NK-92 (cell line): ENCODE results near the gene KRTAP10-8.
"Not testable (repeated sequence)": the region's sequence is repeated elsewhere in the genome, so short reads cannot be mapped to it uniquely, and the experiment has no call there.

Experiments
- DNase-seq: peaks from one replicate; lab custom pipeline; 2025; ENCODE audit not compliant: unreplicated experiment; lab: John Stamatoyannopoulos, UW

Gene KRTAP10-8

DNA sequence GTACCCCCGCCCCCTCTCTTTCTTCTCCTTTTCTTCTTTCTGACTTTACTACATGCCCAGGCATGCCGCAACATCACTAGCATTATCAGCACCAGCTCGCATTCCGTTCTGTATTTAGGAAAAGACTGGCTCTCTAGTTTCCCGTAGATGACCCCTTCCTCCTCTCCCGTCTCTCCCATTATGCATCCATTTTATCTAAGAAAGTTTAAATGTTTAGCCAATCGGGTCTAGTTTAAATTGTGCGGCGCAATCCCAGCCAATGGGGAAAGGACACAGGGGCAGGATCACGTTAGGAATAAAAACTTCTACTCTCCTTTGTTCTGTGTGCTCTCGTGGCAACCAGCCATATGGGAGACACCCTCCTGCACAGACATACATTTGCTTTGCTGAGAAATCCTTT, 13.8 kb upstream of the KRTAP10-8 start:
- no peak for DNase-seq

DNA sequence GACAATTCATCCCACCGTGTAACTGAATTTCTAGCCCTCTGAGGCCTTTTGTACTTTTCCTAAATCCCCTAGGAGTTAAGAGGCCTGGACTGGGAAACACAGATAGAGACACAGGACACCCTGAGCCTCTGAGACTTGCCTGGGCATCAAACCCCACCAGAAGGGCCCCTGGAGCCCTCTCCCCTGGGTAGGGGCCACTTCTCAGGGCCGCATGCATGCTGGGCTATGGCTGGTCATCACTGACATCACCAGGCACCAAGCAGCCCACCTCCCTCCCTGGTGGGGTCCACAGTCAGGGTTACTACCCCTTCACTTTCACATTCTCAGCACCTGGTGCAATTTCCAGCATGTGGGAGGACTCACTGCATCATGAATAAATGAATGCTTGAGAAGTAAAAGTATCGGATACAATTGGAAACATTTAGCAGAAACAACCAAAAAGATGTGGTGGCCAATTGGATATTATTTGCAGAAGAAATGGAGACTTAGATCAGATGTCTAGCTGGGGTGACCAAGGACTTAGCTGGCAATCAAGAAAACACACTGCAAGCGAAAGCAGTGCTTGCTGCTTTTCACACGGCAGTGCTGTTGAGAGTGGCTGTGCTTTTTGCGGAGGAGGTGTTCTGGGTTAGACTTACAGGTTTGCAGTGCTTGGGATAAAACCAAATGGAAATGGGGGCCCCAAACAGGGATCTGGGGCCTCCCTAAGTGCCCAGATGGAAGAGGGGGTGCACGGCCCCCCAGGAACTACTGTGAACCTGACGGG, 12.4 kb upstream of the KRTAP10-8 start:
- no peak for DNase-seq

DNA sequence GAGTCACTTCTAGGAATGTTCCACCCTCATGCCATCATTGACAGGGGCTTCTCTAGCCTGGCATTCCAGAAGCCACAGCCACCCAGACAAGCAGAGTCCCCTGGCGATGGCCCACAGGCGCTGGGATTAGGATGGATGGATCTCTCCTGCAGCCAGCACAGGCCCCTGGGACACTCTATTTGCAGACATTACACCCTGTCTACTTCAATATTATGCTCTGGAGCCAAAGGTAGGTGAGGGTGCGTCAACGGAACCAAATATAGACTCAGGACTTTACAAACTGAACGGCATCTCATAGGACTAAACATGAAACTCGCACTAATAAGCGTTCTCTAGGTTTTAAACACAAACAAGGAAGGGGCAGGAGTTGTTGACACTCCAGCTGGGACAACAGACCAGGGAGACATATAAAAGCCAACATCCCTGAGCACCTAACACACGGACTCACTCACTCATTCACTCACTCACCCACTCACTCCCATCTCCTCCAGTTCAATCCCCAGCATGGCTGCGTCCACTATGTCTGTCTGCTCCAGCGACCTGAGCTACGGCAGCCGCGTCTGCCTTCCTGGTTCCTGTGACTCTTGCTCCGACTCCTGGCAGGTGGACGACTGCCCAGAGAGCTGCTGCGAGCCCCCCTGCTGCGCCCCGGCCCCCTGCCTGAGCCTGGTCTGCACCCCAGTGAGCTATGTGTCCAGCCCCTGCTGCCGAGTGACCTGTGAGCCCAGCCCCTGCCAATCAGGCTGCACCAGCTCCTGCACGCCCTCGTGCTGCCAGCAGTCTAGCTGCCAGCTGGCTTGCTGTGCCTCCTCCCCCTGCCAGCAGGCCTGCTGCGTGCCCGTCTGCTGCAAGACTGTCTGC, 11.5 kb upstream of the KRTAP10-8 start, which contains the start of gene KRTAP10-7:
Gene KRTAP10-7 (plus strand): TSS at position 480 of the 861 bp plus-strand sequence. CDS start 25 bp downstream, at position 505.
- DNase-seq: not testable (repeated sequence)

GRCh38 chr21:44601091-44601490, 10.8 kb upstream of the KRTAP10-8 start:
- DNase-seq: not testable (repeated sequence)

GRCh38 chr21:44601596-44602462, 10.1 kb upstream of the KRTAP10-8 start:
- DNase-seq: no peak

GRCh38 chr21:44602463-44602850, 9.4 kb upstream of the KRTAP10-8 start:
- no peak for DNase-seq

DNA sequence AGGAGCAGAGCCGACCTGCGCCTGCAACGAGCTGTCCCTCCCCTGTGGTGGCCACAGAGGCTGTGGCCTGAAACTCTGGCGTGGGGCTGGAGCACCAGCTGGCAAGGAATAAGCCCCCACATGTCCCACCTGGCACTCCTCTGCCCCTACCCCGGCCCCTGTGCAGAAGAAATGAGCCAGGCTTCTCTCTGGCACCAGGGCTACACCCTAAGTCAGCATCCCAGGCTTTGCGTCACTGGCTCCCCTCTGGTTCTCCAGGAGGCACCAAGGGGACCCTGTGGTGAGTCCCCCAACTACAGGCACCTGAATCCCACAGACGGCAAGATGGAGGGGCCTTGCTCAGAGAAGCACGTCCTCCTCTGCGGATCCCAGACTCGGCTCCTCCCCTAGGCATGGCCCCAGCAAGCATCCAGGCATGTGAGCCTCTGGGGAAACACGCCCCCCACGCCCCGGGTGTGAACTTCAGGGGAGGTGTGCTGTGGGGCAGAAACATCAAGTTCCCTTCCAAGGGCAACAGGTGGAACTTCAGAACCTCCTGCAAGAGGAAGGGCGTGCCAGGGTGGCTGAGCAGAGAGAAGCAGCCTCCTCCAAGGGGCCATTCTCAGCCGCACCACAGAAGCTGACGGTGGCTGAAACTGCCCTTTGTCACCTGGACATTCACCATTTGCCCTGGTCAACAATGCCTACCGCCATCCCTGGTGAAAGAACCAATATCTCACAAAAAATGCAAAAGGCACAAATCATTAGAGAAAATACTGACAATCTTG, 8.6 kb upstream of the KRTAP10-8 start:
- no peak for DNase-seq

- DNase-seq: no peak
Measured at GRCh38 chr21:44603911-44604310, 8.0 kb upstream of the KRTAP10-8 start.

DNA sequence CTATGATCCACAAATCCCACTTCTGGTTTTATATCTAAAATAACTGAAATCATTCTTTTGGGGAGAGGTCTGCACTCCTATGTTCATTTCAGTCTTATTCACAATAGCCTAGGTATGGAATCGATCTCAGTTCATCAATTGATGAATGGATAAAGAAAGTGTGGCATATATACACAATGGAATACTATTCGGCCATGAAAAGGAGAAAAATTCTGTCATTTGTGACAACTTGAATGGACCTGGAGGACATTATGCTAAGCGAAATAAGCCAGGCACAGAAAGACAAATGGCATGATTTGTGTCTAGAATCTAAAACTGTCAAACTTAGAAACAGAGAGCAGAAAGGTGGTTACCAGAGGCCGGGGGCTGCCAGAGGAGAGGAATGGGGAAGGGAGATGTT, 5.4 kb upstream of the KRTAP10-8 start:
- DNase-seq: no peak

DNA sequence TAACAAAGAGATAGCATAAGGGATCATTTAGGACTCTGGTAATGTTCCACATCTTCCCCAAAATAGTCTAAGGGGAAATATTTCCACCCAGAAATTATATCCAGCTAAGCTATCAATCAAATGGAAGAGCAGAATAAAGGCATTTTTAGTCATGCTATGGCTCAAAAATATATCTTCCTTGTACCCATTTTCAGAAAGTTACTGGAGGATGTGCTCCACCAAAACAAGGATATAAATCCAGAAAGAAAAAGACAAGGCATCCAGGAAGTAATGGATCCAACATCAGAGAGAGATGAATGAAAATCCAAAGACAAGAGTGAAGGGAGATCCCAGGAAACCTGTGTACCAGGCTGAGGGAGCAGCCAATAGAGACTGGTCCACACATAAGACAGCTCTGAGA, 2.7 kb upstream of the KRTAP10-8 start:
- no peak for DNase-seq

DNA sequence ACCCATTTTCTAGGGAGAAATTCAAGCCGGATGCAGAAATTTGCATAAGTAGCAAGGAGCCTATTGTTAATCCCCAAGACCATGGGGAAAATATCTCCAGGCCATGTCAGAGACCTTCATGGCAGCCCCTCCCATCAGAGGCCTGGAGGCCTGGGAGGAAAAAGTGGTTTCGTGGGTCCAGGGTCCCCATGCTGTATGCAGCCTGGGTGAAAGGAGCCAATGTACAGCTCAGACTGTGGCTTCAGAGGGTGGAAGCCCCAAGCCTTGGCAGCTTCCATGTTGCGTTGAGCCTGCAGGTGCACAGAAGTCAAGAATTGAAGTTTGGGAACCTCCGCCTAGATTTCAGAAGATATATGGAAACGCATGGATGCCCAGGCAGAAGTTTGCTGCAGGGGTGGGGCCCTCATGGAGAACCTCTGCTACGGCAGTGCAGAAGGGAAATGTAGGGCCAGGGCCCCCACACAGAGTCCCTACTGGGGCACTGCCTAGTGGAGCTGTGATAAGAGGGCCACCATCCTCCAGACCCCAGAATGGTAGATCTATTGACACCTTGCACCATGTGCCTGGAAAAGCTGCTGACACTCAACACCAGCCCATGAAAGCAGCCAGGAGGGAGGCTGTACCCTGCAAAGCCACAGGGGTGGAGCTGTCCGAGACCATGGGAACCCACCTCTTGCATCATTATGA, 1.6 kb upstream of the KRTAP10-8 start:
- DNase-seq: not testable (repeated sequence)

DNA sequence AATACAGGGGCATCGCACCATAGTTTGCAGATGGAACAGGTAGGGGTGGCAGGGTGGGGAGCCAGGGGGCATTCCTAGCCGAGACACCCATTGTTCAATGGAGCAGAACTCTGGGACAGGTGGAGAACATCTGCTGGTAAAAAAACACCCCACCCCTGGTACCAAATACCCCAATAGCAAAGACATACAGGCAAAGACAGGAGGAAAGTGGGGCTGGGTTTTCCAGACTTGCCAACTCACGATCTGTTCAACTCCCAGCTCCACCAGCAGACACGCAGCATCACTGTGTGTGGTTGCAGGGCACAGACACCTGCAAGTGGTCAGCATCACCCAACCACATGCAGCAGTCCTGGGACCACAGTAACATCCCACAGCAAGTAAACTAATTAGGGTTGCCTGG, 328 bp upstream of the KRTAP10-8 start:
- DNase-seq: no peak

DNA sequence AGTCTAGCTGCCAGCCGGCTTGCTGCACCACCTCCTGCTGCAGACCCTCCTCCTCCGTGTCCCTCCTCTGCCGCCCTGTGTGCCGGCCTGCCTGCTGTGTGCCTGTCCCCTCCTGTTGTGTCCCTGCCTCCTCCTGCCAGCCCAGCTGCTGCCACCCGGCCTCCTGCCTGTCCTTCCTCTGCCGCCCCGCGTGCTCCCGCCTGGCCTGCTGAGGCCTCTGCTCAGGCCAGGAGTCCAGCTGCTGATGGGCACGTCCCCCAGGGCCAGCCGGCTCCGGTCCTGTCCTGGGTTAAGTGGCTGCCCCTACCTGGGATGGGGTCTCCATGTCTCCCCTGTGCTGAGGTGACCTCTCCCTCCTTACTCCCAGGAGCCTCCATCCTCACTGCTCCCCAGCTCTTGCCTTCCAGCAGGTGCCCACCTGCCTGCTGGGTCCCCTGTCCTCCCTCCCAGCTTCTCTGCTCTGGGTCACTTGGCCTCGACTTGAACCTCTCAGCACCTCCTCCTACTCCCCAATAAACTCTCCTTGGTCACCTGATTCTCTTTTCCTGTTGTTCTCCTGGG, 870 bp downstream of the KRTAP10-8 start:
- no peak for DNase-seq

DNA sequence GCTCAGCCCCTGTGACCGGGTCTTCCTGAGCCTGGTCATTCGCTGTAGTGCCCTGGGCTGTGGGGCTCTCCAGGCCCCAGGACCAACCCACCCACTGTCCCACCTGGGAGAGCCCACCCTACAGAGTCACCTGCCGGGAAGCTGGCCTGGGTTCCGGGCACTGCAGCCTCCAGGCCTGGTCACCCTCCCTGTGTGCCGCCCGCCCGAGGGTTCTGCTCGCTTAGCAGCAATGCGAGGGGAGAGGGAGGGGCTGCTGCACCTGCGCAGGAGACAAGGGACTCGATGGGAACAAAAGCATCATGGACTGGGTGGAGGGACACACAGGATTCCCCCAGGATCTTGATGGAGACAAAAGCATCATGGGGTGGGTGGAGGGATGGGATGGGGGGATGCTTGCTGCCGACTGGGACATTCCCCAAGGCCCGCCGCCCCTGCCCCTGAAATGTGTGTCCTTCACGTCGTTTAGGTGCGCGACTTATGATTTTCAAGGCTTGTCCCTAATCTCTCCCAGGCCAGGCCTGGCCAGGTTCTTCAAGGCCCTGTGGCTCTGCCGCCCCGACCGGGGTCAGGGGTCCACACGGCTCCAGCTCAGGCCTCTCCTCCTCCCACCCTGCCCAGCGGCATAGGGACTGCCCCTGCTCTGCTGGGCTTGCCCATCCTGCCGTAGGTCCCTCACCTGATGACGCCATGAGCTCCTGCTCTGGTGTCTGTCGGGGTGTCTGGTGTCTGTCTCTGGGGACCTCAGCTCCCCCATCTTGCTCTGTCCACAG, 1.7 kb downstream of the KRTAP10-8 start:
- DNase-seq: no peak

DNA sequence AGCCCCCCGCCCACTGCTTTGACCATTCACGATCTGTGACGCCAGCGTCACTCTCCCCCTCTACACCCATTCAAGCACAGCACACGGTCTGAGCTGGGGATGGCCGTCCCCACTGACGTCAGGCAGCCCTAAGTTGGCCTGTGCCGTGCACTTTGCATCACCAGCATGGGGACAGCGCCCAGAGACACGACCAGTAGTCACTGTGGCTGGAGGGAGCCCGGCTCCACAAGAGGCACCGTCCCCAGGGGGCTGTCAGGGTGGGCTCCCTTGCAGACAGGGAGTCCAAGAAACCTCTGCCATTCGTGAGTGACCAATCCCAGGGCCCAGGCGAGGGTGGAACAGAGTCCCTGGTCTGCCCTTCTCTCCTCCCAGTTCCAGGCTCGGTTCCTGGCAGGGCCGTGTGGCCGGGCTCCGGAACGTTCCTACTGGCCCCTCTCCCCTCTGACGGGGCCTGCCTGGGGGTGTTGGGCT, 2.3 kb downstream of the KRTAP10-8 start:
- DNase-seq: no peak

DNA sequence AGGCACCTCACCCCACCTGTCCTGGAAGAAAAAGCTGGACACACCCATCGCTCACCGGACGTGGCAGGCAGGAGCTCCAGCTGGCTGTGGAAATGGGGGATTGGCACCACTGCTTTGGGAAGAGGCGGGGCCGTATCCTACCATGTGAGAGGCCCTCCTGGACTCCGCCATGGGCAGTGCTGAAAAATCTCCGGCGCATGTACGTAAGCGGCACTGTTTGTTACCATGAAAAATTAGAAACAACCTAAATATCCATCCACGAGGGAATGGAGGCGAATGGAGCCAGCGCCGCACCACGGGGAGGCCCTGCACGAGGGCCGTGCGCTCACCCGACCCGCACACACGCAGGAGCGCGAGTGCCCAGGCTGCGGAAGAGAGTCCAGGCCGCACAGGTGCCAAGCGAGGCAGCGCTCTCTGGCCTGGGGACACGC, 3.1 kb downstream of the KRTAP10-8 start:
- no peak for DNase-seq

DNA sequence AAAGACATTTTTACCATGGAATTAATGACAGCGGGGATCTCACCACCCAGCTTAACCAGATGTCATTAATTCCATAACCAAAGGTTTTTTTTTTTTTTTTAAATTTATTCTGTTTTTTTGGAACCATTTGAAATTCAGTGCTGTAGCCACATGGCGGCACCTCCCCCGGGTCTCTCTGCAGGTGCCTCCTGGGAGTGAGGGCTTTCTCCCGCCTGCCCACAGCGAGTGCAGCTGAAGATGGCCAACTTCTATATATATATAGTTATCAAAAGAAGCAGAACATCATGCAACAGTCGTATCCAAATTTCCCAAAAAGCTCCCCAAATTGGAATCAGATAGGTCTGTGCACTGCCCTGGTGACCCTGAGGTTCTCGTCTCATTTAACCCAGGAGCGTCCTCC, 3.6 kb downstream of the KRTAP10-8 start:
- DNase-seq: no peak

GRCh38 chr21:44615911-44616590, 4.2 kb downstream of the KRTAP10-8 start:
- no peak for DNase-seq
